Heart left ventricle (tissue), 16 donors: ENCODE measurements around the gene XIRP1. TPM values are rescaled to one million over a fixed set of nuclear protein-coding genes. Genes with fewer than 3 reads are reported as not detected.

Experiments used
- ATAC-seq, 4 donors: fragments of 200-7000 bp; cut with Tn5 transposase; one replicate each; pipeline ENCODE4 v1.9.1; 2020 to 2022; ENCODE audit warnings: moderate library complexity in 4 of 4, mild to moderate bottlenecking in 3 of 4, moderate number of reproducible peaks in 1 of 4
- DNase-seq, 5 donors: peaks; one replicate each; pipeline ENCODE4 v3.0.0-alpha.2; 2020
- H3K27ac ChIP-seq, 12 donors: fragments of 200-600 bp; sonication (generic) in 4 of 12; one replicate each; pipeline versions ENCODE4 v1.5.0 to v1.8.0; 2016 to 2022; ENCODE audit warnings: mild to moderate bottlenecking in 2 of 12
- H3K27me3 ChIP-seq, 9 donors: fragments of 200-600 bp; sonication (generic) in 2 of 9; one replicate each; pipeline versions ENCODE4 v1.5.1 to v1.8.0; 2016 to 2022; ENCODE audit warnings: mild to moderate bottlenecking in 3 of 9
- H3K36me3 ChIP-seq, 9 donors: fragments of 200-600 bp; sonication (generic) in 2 of 9; one replicate each; pipeline versions ENCODE4 v1.5.0 to v1.8.0; 2018 to 2022; ENCODE audit warnings: mild to moderate bottlenecking in 2 of 9
- H3K4me1 ChIP-seq, 12 donors: fragments of 200-600 bp; sonication (generic) in 4 of 12; one replicate each; pipeline versions ENCODE4 v1.5.0 to v1.8.0; 2016 to 2022; ENCODE audit warnings: mild to moderate bottlenecking in 3 of 12
- H3K4me3 ChIP-seq, 12 donors: fragments of 200-600 bp; sonication (generic) in 4 of 12; one replicate each; pipeline versions ENCODE4 v1.5.0 to v1.8.0; 2017 to 2022; ENCODE audit warnings: mild to moderate bottlenecking in 9 of 12, moderate library complexity in 4 of 12
- H3K9me3 ChIP-seq, 12 donors: fragments of 200-600 bp; sonication (generic) in 4 of 12; one replicate each; pipeline versions ENCODE4 v1.5.0 to v1.8.0; 2016 to 2022; ENCODE audit warnings: mild to moderate bottlenecking in 1 of 12
- CTCF ChIP-seq, 12 donors: fragments of 200-600 bp; sonication (generic) in 4 of 12; IDR thresholded peaks; one replicate each; pipeline versions ENCODE4 v1.5.0 to v1.8.0; 2018 to 2022; ENCODE audit warnings: antibody characterized with exemption in 12 of 12, mild to moderate bottlenecking in 5 of 12
- POLR2A ChIP-seq, 2 donors: fragments of 450-650 bp; IDR thresholded peaks; one replicate each; pipeline ENCODE4 v1.6.1; 2017; ENCODE audit warnings: antibody characterized with exemption in 2 of 2, mild to moderate bottlenecking in 2 of 2, moderate library complexity in 2 of 2
- WGBS, 4 donors: extraction: QIAGEN DNeasy Blood & Tissue Kit in 2 of 4; methylation state at CpG; one replicate each; pipeline versions ENCODE4 v1.1.5 to v1.1.7; 2013 to 2018; 5-methylcytosine and 5-hydroxymethylcytosine counted together
- intact Hi-C, 10 donors: fragments of 100-400 bp; cut with DNase I; formaldehyde crosslinking; loops; one replicate each; pipeline versions ENCODE4 v1.11.1 to v1.14.2; 2022
- polyA plus RNA-seq, 2 donors: library from polyadenylated mRNA; stranded (reverse); fragments of 200-250 nt; gene quantifications; one replicate each; pipeline ENCODE4 v1.2.3, GENCODE V29; 2013
- total RNA-seq, 9 donors: library from RNA; depleted of rRNA in 2 of 9; stranded (reverse); fragments of >200 nt in 2 of 9; fragmentation: NEBNext Ultra II Directional in 3 of 9; extraction: Animal tissue kit (Norgen Biotek cat#: 25700) in 3 of 9; gene quantifications; one replicate each; pipeline versions ENCODE4 v1.1.0 to v1.2.4, GENCODE V29; 2016 to 2023
- donor health status: ischemic (EF 13 %, LVEDD 7.1; RV severe dilation, severe dysfunction).
- donor health status: healthy with polysubstance abuse.
- donor health status: DM: no; HTN: yes; CAD: no.
- donor health status: DM: no; HTN: no; CAD: no.
- donor health status: ischemic (EF 25% LVEDD 6.9; RV normal size, moderate dysfunction).
- donor health status: ischemic (EF 25% LVEDD 5.7; RV mildly dilated, moderate dysfunction).
- donor health status: healthy.
- donor health status: DM: yes; HTN: yes; CAD: no.
- donor health status: ischemic (EF 35%, LVEDD 5.7; RV mildly dilated, moderate dysfunction).
- donor health status: nonischemic (EF 11% LVEDD 7.7; RV severe dilation, severe dysfunction).
- donor health status: DM: yes; HTN: yes; CAD: no.
- donor health status: PGD.
- donor health status: ischemic (EF 29% LVEDD 5.4; RV normal size, mild dysfunction).
- donor health status: nonischemic (EF 23%, LVEDD 6.1; RV moderate dilation, normal function).

XIRP1 gene
- total and polyA plus RNA-seq, 11 donors, result 293 to 1,122 (median 530) TPM

GRCh38 chr3:39146611-39147591, 45.5 kb downstream of the XIRP1 start:
- ATAC-seq, result peak; percentile 38 to 71 (median 63)
- peak overlapping the region in 8 of 12 donors; percentile 1 to 96 (median 24) for H3K4me3 ChIP-seq
- TF ChIP-seq POLR2A (IDR thresholded peaks at IDR 0.05), result peak in 1 of 2 donors; percentile 9
- TF ChIP-seq CTCF (IDR thresholded peaks at IDR 0.05), result no peak
- 28 to 40% (median 34%) methylated on average over 12 to 15 of the region's 15 CpGs for WGBS, 4 donors
- no peaks in the 10 kb centered on the region for H3K27me3 ChIP-seq
- H3K36me3 ChIP-seq, result peaks cover 15 to 47% (median 46%) of the 10 kb centered on the region in 9 donors
- intact Hi-C loops, result loop anchor here in 1 of 10 donors (5.0 kb wide), 1 partner anchor 40 kb away; the partner anchor contains the start of genes GORASP1 and TTC21A
- peak overlapping the region; percentile 6 to 100 (median 82) for H3K27ac ChIP-seq
- H3K4me1 ChIP-seq, result peaks cover 37 to 87% (median 72%) of the 10 kb centered on the region in 12 donors
- peak; percentile 75 to 93 (median 86) for DNase-seq
- H3K9me3 ChIP-seq, result no peaks in the 10 kb centered on the region

GRCh38 chr3:39146083-39146501, 46.3 kb downstream of the XIRP1 start:
- no peaks in the 10 kb centered on the region for H3K9me3 ChIP-seq
- peaks cover 15 to 56% (median 50%) of the 10 kb centered on the region in 9 donors for H3K36me3 ChIP-seq
- no peaks in the 10 kb centered on the region for H3K27me3 ChIP-seq
- peak overlapping the region in 1 of 12 donors; percentile 1 for H3K4me3 ChIP-seq
- 43 to 56% (median 51%) methylated on average over 10 to 11 of the region's 11 CpGs for WGBS, 4 donors
- DNase-seq (peak in 4 of 5 donors; percentile 47 to 64 (median 61)), ATAC-seq (peak in 3 of 4 donors; percentile 2 to 19 (median 8))
- peak in 4 of 12 donors; percentile 26 to 34 (median 28) for TF ChIP-seq CTCF (IDR thresholded peaks at IDR 0.05)
- no peak for TF ChIP-seq POLR2A (IDR thresholded peaks at IDR 0.05)
- H3K4me1 ChIP-seq, result peaks cover 40 to 87% (median 72%) of the 10 kb centered on the region in 12 donors
- H3K27ac ChIP-seq, result peak overlapping the region in 10 of 12 donors; percentile 24 to 100 (median 91)
- intact Hi-C loops, result loop anchor here in 1 of 10 donors (5.0 kb wide), 1 partner anchor 39 kb away; the partner anchor contains the start of genes GORASP1 and TTC21A

GRCh38 chr3:39144748-39145380, 47.5 kb downstream of the XIRP1 start:
- no peak for ATAC-seq
- Histone ChIP-seq H3K27me3 (no peaks in the 10 kb centered on the region), H3K4me1 (peaks cover 35 to 87% (median 72%) of the 10 kb centered on the region in 12 donors), H3K9me3 (no peaks in the 10 kb centered on the region), H3K4me3 (no peak overlapping the region), H3K36me3 (peaks cover 15 to 68% (median 59%) of the 10 kb centered on the region in 9 donors), H3K27ac (no peak overlapping the region)
- DNase-seq, result no peak
- intact Hi-C loops, result loop anchor here in 2 of 10 donors (5.0 kb wide), 2 partner anchors 37 to 38 kb away; partner anchors contain the start of genes GORASP1 (in 1 of the 2) and TTC21A (in 1 of the 2)
- 95 to 97% (median 96%) methylated on average over 19 to 23 of the region's 23 CpGs for WGBS, 4 donors
- TF ChIP-seq POLR2A (IDR thresholded peaks at IDR 0.05) (no peak), CTCF (IDR thresholded peaks at IDR 0.05) (no peak)
